Stimulated activated CD8-positive, alpha-beta memory T cell treated with anti-CD3 and anti-CD28 coated beads, Interleukin-15, amount 100 ng/mL, for 48 hours (primary cell): ENCODE data around the gene VRK3.

Experiments used
- DNase-seq, 2 donors: peaks; one replicate each; pipeline ENCODE4 v3.0.0-alpha.2; 2020; ENCODE audit warnings: low read depth in 2 of 2

The VRK3 gene

GRCh38 chr19:50030937-50031336, 5.8 kb upstream of the VRK3 start:
- DNase-seq = no peak

GRCh38 chr19:50030225-50030624, 5.1 kb upstream of the VRK3 start:
- no peak for DNase-seq

GRCh38 chr19:50026550-50026906, 1.4 kb upstream of the VRK3 start:
- DNase-seq = no peak

GRCh38 chr19:50025794-50026549, 800 bp upstream of the VRK3 start, which contains the start of gene ZNF473:
Gene ZNF473 (plus strand): TSS chr19:50026005. CDS start chr19:50031083, 5,078 bp downstream.
- DNase-seq = peak; percentile 82 to 85

- DNase-seq = no peak
These were observed 502 bp downstream of the VRK3 start for GRCh38 chr19:50024719-50025021.

GRCh38 chr19:50022823-50023222, 2.3 kb downstream of the VRK3 start:
- DNase-seq = no peak

- no peak for DNase-seq
These were observed 4.7 kb downstream of the VRK3 start for GRCh38 chr19:50020481-50020880.

- DNase-seq = no peak
These were observed 8.9 kb downstream of the VRK3 start for GRCh38 chr19:50016225-50016807.

GRCh38 chr19:50008532-50008931, 16.6 kb downstream of the VRK3 start:
- DNase-seq = no peak

- DNase-seq = no peak
These were observed 17.2 kb downstream of the VRK3 start for GRCh38 chr19:50007947-50008346.

- DNase-seq = no peak
These were observed 18.0 kb downstream of the VRK3 start for GRCh38 chr19:50007170-50007569.

GRCh38 chr19:50005428-50005827, 19.7 kb downstream of the VRK3 start:
- DNase-seq = no peak

GRCh38 chr19:50003810-50004419, 21.3 kb downstream of the VRK3 start:
- no peak for DNase-seq

GRCh38 chr19:50003254-50003788, 21.9 kb downstream of the VRK3 start:
- DNase-seq = no peak

GRCh38 chr19:50002386-50002960, 22.7 kb downstream of the VRK3 start:
- no peak for DNase-seq

GRCh38 chr19:50001775-50002174, 23.4 kb downstream of the VRK3 start:
- DNase-seq = no peak

- DNase-seq = no peak
These were observed 24.2 kb downstream of the VRK3 start for GRCh38 chr19:50000841-50001557.

- DNase-seq = peak in 1 of 2 donors; percentile 34
These were observed 24.9 kb downstream of the VRK3 start for GRCh38 chr19:50000038-50000840.

- no peak for DNase-seq
These were observed 25.7 kb downstream of the VRK3 start for GRCh38 chr19:49999371-50000010.

GRCh38 chr19:49997709-49998108, 27.5 kb downstream of the VRK3 start:
- no peak for DNase-seq

GRCh38 chr19:49988433-49988832, 36.7 kb downstream of the VRK3 start:
- peak in 1 of 2 donors; percentile 34 for DNase-seq
